ENCODE data around the gene IFNA17. TPM values are rescaled to one million over a fixed set of nuclear protein-coding genes. Genes with fewer than 3 reads are reported as not detected.

Gene IFNA17
- total RNA-seq, 1 donor from 2014 or later = not detected

GRCh38 chr9:21265421-21266189 lies 37.6 kb upstream of the IFNA17 start:
- POLR2A ChIA-PET = no interaction called here
- CTCF ChIA-PET = interaction anchor here (1.4 kb wide), 1 partner anchor 13 kb away, joined by 4 read pairs; no protein-coding TSS in a partner anchor

GRCh38 chr9:21255538-21256212 lies 27.7 kb upstream of the IFNA17 start:
- Mint-ChIP-seq H3K27ac (no peak overlapping the region), H3K4me3 (no peak overlapping the region), H3K9me3 (no peaks in the 10 kb centered on the region), H3K27me3 (peaks cover 16% of the 10 kb centered on the region), H3K36me3 (ENCODE audit: low read depth) (no peaks in the 10 kb centered on the region), H3K4me1 (peaks cover 4% of the 10 kb centered on the region)
- no peak for TF ChIP-seq CTCF (IDR thresholded peaks at IDR 0.05)
- ATAC-seq (ENCODE audit: low read depth) (no peak), DNase-seq (no peak)
- intact Hi-C loops (cut with micrococcal nuclease) = no loop called here
- ChIA-PET CTCF (no interaction called here), POLR2A (no interaction called here)

More at GRCh38 chr9:21265421-21266189, 37.6 kb upstream of the IFNA17 start:
- ATAC-seq (ENCODE audit: low read depth) (no peak), DNase-seq (no peak)
- TF ChIP-seq CTCF (IDR thresholded peaks at IDR 0.05) = no peak
- H3K27ac Mint-ChIP-seq = no peak overlapping the region
- intact Hi-C loops (cut with micrococcal nuclease) = no loop called here
- no peaks in the 10 kb centered on the region for H3K36me3 Mint-ChIP-seq (ENCODE audit: low read depth)
- no peaks in the 10 kb centered on the region for H3K9me3 Mint-ChIP-seq
- no peak overlapping the region for H3K4me3 Mint-ChIP-seq
- peaks cover 29% of the 10 kb centered on the region for H3K4me1 Mint-ChIP-seq
- peaks cover 10% of the 10 kb centered on the region for H3K27me3 Mint-ChIP-seq

GRCh38 chr9:21252721-21253547 lies 24.9 kb upstream of the IFNA17 start:
- no peak for TF ChIP-seq CTCF (IDR thresholded peaks at IDR 0.05)
- Mint-ChIP-seq H3K9me3 (no peaks in the 10 kb centered on the region), H3K36me3 (ENCODE audit: low read depth) (no peaks in the 10 kb centered on the region), H3K4me1 (peaks cover 4% of the 10 kb centered on the region), H3K4me3 (no peak overlapping the region), H3K27ac (no peak overlapping the region), H3K27me3 (peaks cover 25% of the 10 kb centered on the region)
- POLR2A ChIA-PET = interaction anchor here (0.5 kb wide), 1 partner anchor 538 kb away, joined by 3 read pairs; no protein-coding TSS in a partner anchor
- DNase-seq = no peak
- ATAC-seq (ENCODE audit: low read depth) = peak; percentile 61
- CTCF ChIA-PET = interaction anchor here (1.0 to 2.4 kb wide), 15 partner anchors 9 to 213 kb away, joined by 3 to 13 read pairs (median 4); no protein-coding TSS in a partner anchor
- intact Hi-C loops (cut with micrococcal nuclease) = loop anchor here (1.0 to 5.0 kb wide), 5 partner anchors 66 to 536 kb away; no protein-coding TSS in a partner anchor

GRCh38 chr9:21251638-21252037 lies 23.6 kb upstream of the IFNA17 start:
- POLR2A ChIA-PET = no interaction called here
- DNase-seq = no peak
- intact Hi-C loops (cut with micrococcal nuclease) = loop anchor here (2.0 to 5.0 kb wide), 3 partner anchors 67 to 146 kb away; no protein-coding TSS in a partner anchor
- Mint-ChIP-seq H3K27ac (no peak overlapping the region), H3K9me3 (no peaks in the 10 kb centered on the region), H3K4me1 (peaks cover 4% of the 10 kb centered on the region), H3K36me3 (ENCODE audit: low read depth) (no peaks in the 10 kb centered on the region), H3K4me3 (no peak overlapping the region), H3K27me3 (peaks cover 22% of the 10 kb centered on the region)
- CTCF ChIA-PET = interaction anchor here (1.2 to 2.4 kb wide), 3 partner anchors 14 to 144 kb away, joined by 3 to 9 read pairs (median 5); no protein-coding TSS in a partner anchor
- no peak for ATAC-seq (ENCODE audit: low read depth)
- no peak for TF ChIP-seq CTCF (IDR thresholded peaks at IDR 0.05)

Data from activated B cell treated with CpG ODN at 0.5 μM for 24 hours (primary cell).